ENCODE data around the gene IGHMBP2. TPM values are rescaled to one million over a fixed set of nuclear protein-coding genes. Genes with fewer than 3 reads are reported as not detected.

Gene IGHMBP2
- total RNA-seq, 4 donors from 2014 or later = 15.5 to 22.3 (median 18.1) TPM

GRCh38 chr11:68960294-68961071 is 56.8 kb downstream of the IGHMBP2 start:
- in situ Hi-C loops (cut with MboI; ENCODE audit: low sequenced_read_pairs in 4 of 4) = no loop called here
- no peaks in the 10 kb centered on the region for H3K9me3 ChIP-seq

GRCh38 chr11:68961245-68961644 is 57.6 kb downstream of the IGHMBP2 start:
- DNase-seq (no peak), ATAC-seq (no peak)
- peaks cover 0 to 6% (median 3%) of the 10 kb centered on the region in 3 donors for H3K27me3 ChIP-seq
- no peak for TF ChIP-seq CTCF (IDR thresholded peaks at IDR 0.05 in 4 of 5, conservative IDR thresholded peaks at IDR 0.05 in 1 of 5)
- TF ChIP-seq POLR2A (IDR thresholded peaks at IDR 0.05) = no peak
- intact Hi-C loops (cut with DNase I; ENCODE audit: low total_unique reads) = no loop called here
- no peak overlapping the region for H3K4me3 ChIP-seq
- in situ Hi-C loops (cut with MboI; ENCODE audit: low sequenced_read_pairs in 4 of 4) = no loop called here
- no peaks in the 10 kb centered on the region for H3K9me3 ChIP-seq
- no peak overlapping the region for H3K27ac ChIP-seq
- H3K36me3 ChIP-seq = no peaks in the 10 kb centered on the region
- no peaks in the 10 kb centered on the region for H3K4me1 ChIP-seq

More at GRCh38 chr11:68960294-68961071, 56.8 kb downstream of the IGHMBP2 start:
- Histone ChIP-seq H3K4me3 (no peak overlapping the region), H3K27ac (no peak overlapping the region), H3K4me1 (no peaks in the 10 kb centered on the region), H3K36me3 (no peaks in the 10 kb centered on the region), H3K27me3 (peaks cover 0 to 3% (median 0%) of the 10 kb centered on the region in 3 donors)
- TF ChIP-seq CTCF (IDR thresholded peaks at IDR 0.05 in 4 of 5, conservative IDR thresholded peaks at IDR 0.05 in 1 of 5) (no peak), POLR2A (IDR thresholded peaks at IDR 0.05) (no peak)
- intact Hi-C loops (cut with DNase I; ENCODE audit: low total_unique reads) = no loop called here
- DNase-seq (no peak), ATAC-seq (no peak)

GRCh38 chr11:68962527-68963250 is 59.0 kb downstream of the IGHMBP2 start:
- H3K4me1 ChIP-seq = no peaks in the 10 kb centered on the region
- in situ Hi-C loops (cut with MboI; ENCODE audit: low sequenced_read_pairs in 4 of 4) (no loop called here), intact Hi-C loops (cut with DNase I; ENCODE audit: low total_unique reads) (no loop called here)
- DNase-seq = no peak
- no peaks in the 10 kb centered on the region for H3K9me3 ChIP-seq
- H3K27me3 ChIP-seq = peaks cover 0 to 13% (median 0%) of the 10 kb centered on the region in 3 donors
- H3K27ac ChIP-seq = no peak overlapping the region
- ATAC-seq = no peak
- TF ChIP-seq POLR2A (IDR thresholded peaks at IDR 0.05) (no peak), CTCF (IDR thresholded peaks at IDR 0.05 in 4 of 5, conservative IDR thresholded peaks at IDR 0.05 in 1 of 5) (no peak)
- H3K36me3 ChIP-seq = no peaks in the 10 kb centered on the region
- H3K4me3 ChIP-seq = no peak overlapping the region

GRCh38 chr11:68963779-68964178 is 60.1 kb downstream of the IGHMBP2 start:
- no peak for DNase-seq
- no peaks in the 10 kb centered on the region for H3K4me1 ChIP-seq
- H3K36me3 ChIP-seq = no peaks in the 10 kb centered on the region
- no peak overlapping the region for H3K27ac ChIP-seq
- no peak overlapping the region for H3K4me3 ChIP-seq
- in situ Hi-C loops (cut with MboI; ENCODE audit: low sequenced_read_pairs in 4 of 4) (no loop called here), intact Hi-C loops (cut with DNase I; ENCODE audit: low total_unique reads) (no loop called here)
- peak in 1 of 2 donors; percentile 58 for ATAC-seq
- TF ChIP-seq CTCF (IDR thresholded peaks at IDR 0.05 in 4 of 5, conservative IDR thresholded peaks at IDR 0.05 in 1 of 5) (no peak), POLR2A (IDR thresholded peaks at IDR 0.05) (no peak)
- H3K9me3 ChIP-seq = no peaks in the 10 kb centered on the region
- peaks cover 0 to 13% (median 0%) of the 10 kb centered on the region in 3 donors for H3K27me3 ChIP-seq

All from gastrocnemius medialis (tissue), 4 donors.